HEK293T (cell line): ENCODE results near the gene WFDC2.

Source experiments
- CTCF ChIA-PET: fragments of 350-600 bp; formaldehyde crosslinking; extraction: SDS; loops from one replicate; lab custom pipeline; 2021; ENCODE audit warnings: antibody characterized with exemption, inconsistent platforms; lab: Yijun Ruan, JAX
- POLR2A ChIA-PET: fragments of 350-600 bp; formaldehyde crosslinking; extraction: SDS; loops from one replicate; lab custom pipeline; 2020; ENCODE audit warnings: antibody characterized with exemption, inconsistent platforms; lab: Yijun Ruan, JAX
- DNase-seq: peaks from one replicate; pipeline ENCODE4 v3.0.0; 2012; ENCODE audit warnings: mixed read lengths; ENCODE audit errors: extremely low spot score
- ARNT ChIP-seq: fragments of 450-650 bp; IDR thresholded peaks from 2 replicates; pipeline ENCODE4 v1.6.1; 2017; ENCODE audit warnings: mild to moderate bottlenecking
- BHLHE40 ChIP-seq: fragments of 450-650 bp; IDR thresholded peaks from 2 replicates; pipeline ENCODE4 v1.6.1; 2016; ENCODE audit warnings: mild to moderate bottlenecking, moderate library complexity, borderline replicate concordance
- CTBP1 ChIP-seq: fragments of 450-650 bp; IDR thresholded peaks from 2 replicates; pipeline ENCODE4 v1.6.1; 2016; ENCODE audit warnings: borderline replicate concordance
- ELF4 ChIP-seq: fragments of 450-650 bp; IDR thresholded peaks from 2 replicates; pipeline ENCODE4 v1.6.1; 2017; ENCODE audit warnings: antibody characterized with exemption
- FOXA1 ChIP-seq: fragments of 450-650 bp; IDR thresholded peaks from 2 replicates; pipeline ENCODE4 v1.6.1; 2016; ENCODE audit warnings: mild to moderate bottlenecking
- FOXK2 ChIP-seq: fragments of 450-650 bp; IDR thresholded peaks from 2 replicates; pipeline ENCODE4 v1.6.1; 2016; ENCODE audit warnings: mild to moderate bottlenecking
- FOXM1 ChIP-seq: fragments of 450-650 bp; IDR thresholded peaks from 2 replicates; pipeline ENCODE4 v1.6.1; 2017; ENCODE audit warnings: mild to moderate bottlenecking, borderline replicate concordance
- HDGF ChIP-seq: fragments of 450-650 bp; IDR thresholded peaks from 2 replicates; pipeline ENCODE4 v1.6.1; 2017; ENCODE audit warnings: antibody characterized with exemption, borderline replicate concordance
- L3MBTL2 ChIP-seq: fragments of 450-650 bp; conservative IDR thresholded peaks from 2 replicates; pipeline ENCODE4 v1.6.1; 2016; ENCODE audit warnings: mild to moderate bottlenecking
- LEF1 ChIP-seq: fragments of 450-650 bp; IDR thresholded peaks from 2 replicates; pipeline ENCODE4 v1.6.1; 2017; ENCODE audit warnings: mild to moderate bottlenecking, borderline replicate concordance
- NFRKB ChIP-seq: fragments of 450-650 bp; IDR thresholded peaks from 2 replicates; pipeline ENCODE4 v1.6.1; 2016; ENCODE audit warnings: mild to moderate bottlenecking, moderate library complexity
- PKNOX1 ChIP-seq: fragments of 450-650 bp; IDR thresholded peaks from 2 replicates; pipeline ENCODE4 v1.6.1; 2016
- SP1 ChIP-seq: fragments of 450-650 bp; IDR thresholded peaks from 2 replicates; pipeline ENCODE4 v1.6.1; 2017
- SUZ12 ChIP-seq: fragments of 450-650 bp; IDR thresholded peaks from 2 replicates; pipeline ENCODE4 v1.6.1; 2016; ENCODE audit warnings: mild to moderate bottlenecking
- TARDBP ChIP-seq: fragments of 450-650 bp; IDR thresholded peaks from 2 replicates; pipeline ENCODE4 v1.6.1; 2016
- ZNF384 ChIP-seq: fragments of 450-650 bp; IDR thresholded peaks from 2 replicates; pipeline ENCODE4 v1.6.1; 2016

The WFDC2 gene

GRCh38 chr20:45456632-45457031 lies 12.9 kb upstream of the WFDC2 start:
- POLR2A ChIA-PET = no interaction called here
- peak; percentile 49 for DNase-seq
- TF ChIP-seq ELF4 = no peak
- TF ChIP-seq PKNOX1 = 0 out of 2 replicates have a peak, but pooled peaks have one; percentile 33
- CTCF ChIA-PET = interaction anchor here (1.7 to 2.3 kb wide), 2 partner anchors 8 to 315 kb away, joined by 4 to 13 read pairs; no protein-coding TSS in a partner anchor

GRCh38 chr20:45459606-45460005 lies 9.9 kb upstream of the WFDC2 start:
- peak; percentile 50 for DNase-seq
- ChIA-PET CTCF (interaction anchor here (1.4 kb wide), 1 partner anchor 141 kb away, joined by 3 read pairs; no protein-coding TSS in a partner anchor), POLR2A (interaction anchor here (1.4 kb wide), 1 partner anchor 26 kb away, joined by 3 read pairs; no protein-coding TSS in a partner anchor)
- TF ChIP-seq CTBP1 (no peak), FOXK2 (no peak), FOXM1 (no peak), ZNF384 (no peak), ARNT (no peak), FOXA1 (no peak), NFRKB (no peak), SP1 (no peak)

GRCh38 chr20:45461225-45461624 lies 8.3 kb upstream of the WFDC2 start:
- CTCF ChIA-PET = no interaction called here
- TF ChIP-seq TARDBP = no peak
- TF ChIP-seq ELF4 = no peak
- TF ChIP-seq FOXK2 = no peak
- TF ChIP-seq ARNT = no peak
- TF ChIP-seq L3MBTL2 = no peak
- TF ChIP-seq LEF1 = no peak
- TF ChIP-seq FOXA1 = no peak
- TF ChIP-seq HDGF = no peak
- no peak for TF ChIP-seq FOXM1
- TF ChIP-seq BHLHE40 = no peak
- no peak for TF ChIP-seq PKNOX1
- no peak for TF ChIP-seq ZNF384
- no peak for TF ChIP-seq SUZ12
- no peak for TF ChIP-seq CTBP1
- TF ChIP-seq NFRKB = no peak
- no peak for TF ChIP-seq SP1
- no peak for DNase-seq
- POLR2A ChIA-PET = no interaction called here

GRCh38 chr20:45462711-45463509 lies 6.6 kb upstream of the WFDC2 start:
- no peak for TF ChIP-seq ARNT
- TF ChIP-seq FOXA1 = no peak
- TF ChIP-seq FOXK2 = no peak
- no peak for TF ChIP-seq CTBP1
- no peak for TF ChIP-seq ELF4
- no peak for TF ChIP-seq BHLHE40
- no peak for TF ChIP-seq FOXM1
- no peak for TF ChIP-seq PKNOX1
- TF ChIP-seq ZNF384 = no peak
- TF ChIP-seq L3MBTL2 = no peak
- TF ChIP-seq SUZ12 = no peak
- TF ChIP-seq HDGF = no peak
- no peak for TF ChIP-seq NFRKB
- no peak for TF ChIP-seq SP1
- no peak for DNase-seq
- CTCF ChIA-PET = no interaction called here
- POLR2A ChIA-PET = no interaction called here

- DNase-seq = no peak
- ChIA-PET CTCF (no interaction called here), POLR2A (no interaction called here)
- TF ChIP-seq FOXM1 = no peak
- TF ChIP-seq SUZ12 = no peak
- TF ChIP-seq ZNF384 = no peak
- no peak for TF ChIP-seq SP1
- no peak for TF ChIP-seq HDGF
- TF ChIP-seq FOXK2 = no peak
- no peak for TF ChIP-seq ELF4
- no peak for TF ChIP-seq ARNT
- TF ChIP-seq CTBP1 = no peak
- no peak for TF ChIP-seq BHLHE40
- no peak for TF ChIP-seq LEF1
- TF ChIP-seq TARDBP = no peak
- TF ChIP-seq L3MBTL2 = no peak
- TF ChIP-seq NFRKB = no peak
- TF ChIP-seq FOXA1 = no peak
Observed at GRCh38 chr20:45463709-45464108, 5.8 kb upstream of the WFDC2 start.

- ChIA-PET POLR2A (no interaction called here), CTCF (interaction anchor here (0.9 to 1.5 kb wide), 3 partner anchors 16 to 143 kb away, joined by 3 to 6 read pairs (median 5); no protein-coding TSS in a partner anchor)
- no peak for DNase-seq
- no peak for TF ChIP-seq FOXM1
- no peak for TF ChIP-seq SP1
- TF ChIP-seq ELF4 = no peak
Observed at GRCh38 chr20:45465491-45466266, 3.9 kb upstream of the WFDC2 start.
